Measurements from ENCODE around the gene RAB40C. TPM values are rescaled to one million over a fixed set of nuclear protein-coding genes. Genes with fewer than 3 reads are reported as not detected.

Gene RAB40C
- total and polyA plus RNA-seq, 7 donors, result 16.8 to 41.2 (median 28.8) TPM

GRCh38 chr16:608019-608418 lies 18.2 kb downstream of the RAB40C start:
- H3K4me1 ChIP-seq, result peaks cover 0 to 7% (median 6%) of the 10 kb centered on the region in 4 donors
- intact Hi-C loops (cut with DNase I), result no loop called here
- no peaks in the 10 kb centered on the region for H3K27me3 ChIP-seq
- 63 to 74% methylated on average over 10 of the region's 10 CpGs for WGBS, 2 donors
- H3K27ac ChIP-seq, result no peak overlapping the region
- no peak for DNase-seq
- no peak for TF ChIP-seq CTCF (IDR thresholded peaks at IDR 0.05)
- TF ChIP-seq POLR2AphosphoS5 (IDR thresholded peaks at IDR 0.05), result no peak
- no peak for TF ChIP-seq EP300 (IDR thresholded peaks at IDR 0.05)
- H3K36me3 ChIP-seq, result no peaks in the 10 kb centered on the region
- no peaks in the 10 kb centered on the region for H3K9me3 ChIP-seq
- H3K4me3 ChIP-seq, result no peak overlapping the region

- H3K27ac ChIP-seq, result no peak overlapping the region
- no peak for TF ChIP-seq EP300 (IDR thresholded peaks at IDR 0.05)
- TF ChIP-seq POLR2A (IDR thresholded peaks at IDR 0.05), result no peak
- TF ChIP-seq POLR2AphosphoS5 (IDR thresholded peaks at IDR 0.05), result no peak
- TF ChIP-seq CTCF (IDR thresholded peaks at IDR 0.05), result no peak
- 90 to 91% methylated on average over 13 of the region's 13 CpGs for WGBS, 2 donors
- H3K27me3 ChIP-seq, result no peaks in the 10 kb centered on the region
- no peak for DNase-seq
- no peaks in the 10 kb centered on the region for H3K36me3 ChIP-seq
- peaks cover 0 to 7% (median 6%) of the 10 kb centered on the region in 4 donors for H3K4me1 ChIP-seq
- H3K4me3 ChIP-seq, result no peak overlapping the region
- intact Hi-C loops (cut with DNase I), result no loop called here
- H3K9me3 ChIP-seq, result no peaks in the 10 kb centered on the region
These were observed 19.4 kb downstream of the RAB40C start for GRCh38 chr16:609316-609715.

- Histone ChIP-seq H3K4me3 (no peak overlapping the region), H3K27ac (no peak overlapping the region)
- 76 to 84% methylated on average over 14 of the region's 14 CpGs for WGBS, 2 donors
These were observed 20.1 kb downstream of the RAB40C start for GRCh38 chr16:609984-610383.

GRCh38 chr16:610513-611381 lies 20.9 kb downstream of the RAB40C start:
- Histone ChIP-seq H3K9me3 (no peaks in the 10 kb centered on the region), H3K27me3 (no peaks in the 10 kb centered on the region), H3K4me3 (no peak overlapping the region), H3K27ac (no peak overlapping the region), H3K4me1 (peaks cover 0 to 7% (median 6%) of the 10 kb centered on the region in 4 donors), H3K36me3 (no peaks in the 10 kb centered on the region)
- no peak for TF ChIP-seq EP300 (IDR thresholded peaks at IDR 0.05)
- peak in 3 of 4 experiments; percentile 49 to 72 (median 53) for TF ChIP-seq CTCF (IDR thresholded peaks at IDR 0.05)
- peak; percentile 72 for DNase-seq
- WGBS, 2 donors, result 31 to 76% methylated on average over 28 of the region's 28 CpGs
- intact Hi-C loops (cut with DNase I), result no loop called here

More at GRCh38 chr16:609984-610383, 20.1 kb downstream of the RAB40C start:
- Histone ChIP-seq H3K9me3 (no peaks in the 10 kb centered on the region), H3K4me1 (peaks cover 0 to 7% (median 6%) of the 10 kb centered on the region in 4 donors), H3K36me3 (no peaks in the 10 kb centered on the region), H3K27me3 (no peaks in the 10 kb centered on the region)
- intact Hi-C loops (cut with DNase I), result no loop called here
- DNase-seq, result no peak
- no peak for TF ChIP-seq POLR2AphosphoS5 (IDR thresholded peaks at IDR 0.05)
- TF ChIP-seq POLR2A (IDR thresholded peaks at IDR 0.05), result no peak
- TF ChIP-seq CTCF (IDR thresholded peaks at IDR 0.05), result no peak
- TF ChIP-seq EP300 (IDR thresholded peaks at IDR 0.05), result no peak

Measured in sigmoid colon (tissue), 7 donors.